GM21723 (cell line): ENCODE data around the gene PTBP1.
"Not testable (repeated sequence)": the region's sequence is repeated elsewhere in the genome, so short reads cannot be mapped to it uniquely, and the experiment has no call there.

Source experiments
- ATAC-seq: cut with Tn5 transposase; IDR thresholded peaks from one replicate; pipeline ENCODE4 v1.9.1; 2021; ENCODE audit warnings: mild to moderate bottlenecking, moderate library complexity; ENCODE audit not compliant: unreplicated experiment

The PTBP1 gene

GRCh38 chr19:807627-808422, 10.6 kb downstream of the PTBP1 start:
- no peak for ATAC-seq

GRCh38 chr19:808423-808775, 11.1 kb downstream of the PTBP1 start:
- no peak for ATAC-seq

- ATAC-seq: no peak
Measured at GRCh38 chr19:810077-810855, 13.0 kb downstream of the PTBP1 start.

GRCh38 chr19:810883-811489, 13.7 kb downstream of the PTBP1 start:
- ATAC-seq: no peak

- ATAC-seq: no peak
Measured at GRCh38 chr19:811506-812048, 14.3 kb downstream of the PTBP1 start.

GRCh38 chr19:812049-812746, 14.9 kb downstream of the PTBP1 start:
- no peak for ATAC-seq

GRCh38 chr19:812747-813218, 15.5 kb downstream of the PTBP1 start:
- ATAC-seq: no peak

GRCh38 chr19:813219-814151, 16.2 kb downstream of the PTBP1 start:
- no peak for ATAC-seq

GRCh38 chr19:814152-815078, 17.2 kb downstream of the PTBP1 start:
- ATAC-seq: no peak

GRCh38 chr19:815079-815774, 18.0 kb downstream of the PTBP1 start:
- no peak for ATAC-seq

- ATAC-seq: no peak
Measured at GRCh38 chr19:815775-816499, 18.7 kb downstream of the PTBP1 start.

GRCh38 chr19:816500-816857, 19.2 kb downstream of the PTBP1 start:
- no peak for ATAC-seq

- not testable (repeated sequence) for ATAC-seq
Measured at GRCh38 chr19:820212-820611, 23.0 kb downstream of the PTBP1 start.

GRCh38 chr19:821231-821824, 24.1 kb downstream of the PTBP1 start:
- ATAC-seq: no peak

- no peak for ATAC-seq
Measured at GRCh38 chr19:821825-822503, 24.7 kb downstream of the PTBP1 start, which contains the start of gene PLPPR3. TSS of gene PLPPR3 (minus strand) at chr19:821955. CDS start at chr19:821559, 396 bp downstream.

- ATAC-seq: no peak
Measured at GRCh38 chr19:823565-824121, 26.4 kb downstream of the PTBP1 start.
